ENCODE results near the gene UBE2E2.

DNA sequence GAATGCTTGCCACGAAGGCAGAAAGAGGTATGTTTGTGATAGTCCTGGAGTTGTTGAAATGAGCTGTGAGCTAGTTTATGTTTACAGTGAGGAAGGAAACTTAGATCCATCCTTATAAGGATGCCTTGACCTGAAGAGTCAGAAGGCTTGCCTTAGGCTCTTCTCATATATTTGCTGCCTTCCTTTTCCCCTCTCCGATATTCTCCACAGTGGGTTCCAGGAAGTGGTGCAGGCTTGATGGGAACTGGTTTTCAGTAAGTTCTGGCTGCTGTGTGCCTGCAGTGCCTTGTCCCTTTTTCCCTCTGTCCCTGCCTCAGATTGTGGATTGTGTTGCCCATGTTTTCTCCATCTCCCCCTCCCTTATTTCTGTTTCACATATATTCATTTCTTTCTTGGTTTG, 315.3 kb downstream of the UBE2E2 start:
- TF ChIP-seq, protein P1, sequence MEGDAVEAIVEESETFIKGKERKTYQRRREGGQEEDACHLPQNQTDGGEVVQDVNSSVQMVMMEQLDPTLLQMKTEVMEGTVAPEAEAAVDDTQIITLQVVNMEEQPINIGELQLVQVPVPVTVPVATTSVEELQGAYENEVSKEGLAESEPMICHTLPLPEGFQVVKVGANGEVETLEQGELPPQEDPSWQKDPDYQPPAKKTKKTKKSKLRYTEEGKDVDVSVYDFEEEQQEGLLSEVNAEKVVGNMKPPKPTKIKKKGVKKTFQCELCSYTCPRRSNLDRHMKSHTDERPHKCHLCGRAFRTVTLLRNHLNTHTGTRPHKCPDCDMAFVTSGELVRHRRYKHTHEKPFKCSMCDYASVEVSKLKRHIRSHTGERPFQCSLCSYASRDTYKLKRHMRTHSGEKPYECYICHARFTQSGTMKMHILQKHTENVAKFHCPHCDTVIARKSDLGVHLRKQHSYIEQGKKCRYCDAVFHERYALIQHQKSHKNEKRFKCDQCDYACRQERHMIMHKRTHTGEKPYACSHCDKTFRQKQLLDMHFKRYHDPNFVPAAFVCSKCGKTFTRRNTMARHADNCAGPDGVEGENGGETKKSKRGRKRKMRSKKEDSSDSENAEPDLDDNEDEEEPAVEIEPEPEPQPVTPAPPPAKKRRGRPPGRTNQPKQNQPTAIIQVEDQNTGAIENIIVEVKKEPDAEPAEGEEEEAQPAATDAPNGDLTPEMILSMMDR (IDR thresholded peaks at IDR 0.05) = no peak
- no peak for TF ChIP-seq POLR2A (IDR thresholded peaks at IDR 0.05)

All from esophagus squamous epithelium (tissue), 4 donors.